Activated naive CD4-positive, alpha-beta T cell treated with anti-CD3 and anti-CD28 coated beads, Interleukin-2, amount 50 U/mL, for 72 hours (primary cell): Measurements from ENCODE around the gene ETV2. TPM values are rescaled to one million over a fixed set of nuclear protein-coding genes. Genes with fewer than 3 reads are reported as not detected.

ENCODE experiments used
- ATAC-seq, 2 donors: fragments of 150-1000 bp; cut with Tn5 transposase; 2 replicates each; pipeline ENCODE4 v1.10.0; 2021; ENCODE audit warnings: mild to moderate bottlenecking in 2 of 2, moderate library complexity in 2 of 2
- DNase-seq, 2 donors: peaks; one replicate each; pipeline ENCODE4 v3.0.0; 2021 to 2022; ENCODE audit warnings: low spot score in 2 of 2
- H3K27ac Mint-ChIP-seq, 2 donors: one replicate each; pipeline ENCODE4 v1.8.0; 2022; ENCODE audit warnings: mild to moderate bottlenecking in 2 of 2, mixed read lengths in 2 of 2
- H3K36me3 Mint-ChIP-seq, 2 donors: one replicate each; pipeline ENCODE4 v1.8.0; 2022; ENCODE audit warnings: mixed read lengths in 2 of 2
- H3K9me3 Mint-ChIP-seq, 2 donors: one replicate each; pipeline ENCODE4 v1.8.0; 2022; ENCODE audit warnings: mixed read lengths in 2 of 2
- total RNA-seq, 2 donors: library from RNA; stranded (reverse); gene quantifications; one replicate each; pipeline ENCODE4 v1.2.3, GENCODE V29; 2022

The ETV2 gene
- total RNA-seq, 2 donors from 2014 or later, result 0.62 to 0.77 TPM

DNA sequence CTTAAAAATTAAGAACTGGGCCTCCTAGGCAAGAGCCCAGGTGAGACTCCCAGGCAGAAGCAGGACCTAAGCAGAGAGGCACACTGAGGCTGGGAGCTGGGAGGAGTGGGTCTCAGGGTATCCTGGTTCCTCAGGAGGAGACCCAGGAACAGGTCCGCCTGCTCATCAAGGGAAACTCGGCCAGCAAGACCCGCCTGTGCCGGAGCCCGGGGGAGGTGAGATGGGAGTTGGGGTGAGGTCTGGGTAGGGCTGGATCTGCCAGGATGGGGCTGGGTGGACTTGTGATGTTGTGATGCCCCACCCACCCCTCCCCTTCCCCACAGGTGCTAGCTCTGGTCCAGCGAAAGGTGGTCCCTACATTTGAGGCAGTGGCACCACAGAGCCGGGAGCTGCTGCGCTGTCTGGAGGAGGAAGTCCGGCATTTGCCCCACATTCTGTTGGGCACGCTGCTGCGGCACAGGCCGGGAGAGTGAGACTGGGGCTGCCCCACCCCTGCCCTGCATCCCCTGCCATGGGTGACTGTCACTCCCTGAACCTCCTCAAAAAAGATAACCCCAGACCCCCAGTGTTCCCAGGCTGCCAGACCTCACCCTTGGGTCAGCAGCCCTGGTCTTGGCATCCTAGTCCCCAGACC, 22.1 kb upstream of the ETV2 start:
- no peak for DNase-seq
- no peak for ATAC-seq
- H3K27ac Mint-ChIP-seq, result no peak overlapping the region
- H3K9me3 Mint-ChIP-seq, result no peaks in the 10 kb centered on the region
- peaks cover 10 to 13% of the 10 kb centered on the region in 2 donors for H3K36me3 Mint-ChIP-seq

DNA sequence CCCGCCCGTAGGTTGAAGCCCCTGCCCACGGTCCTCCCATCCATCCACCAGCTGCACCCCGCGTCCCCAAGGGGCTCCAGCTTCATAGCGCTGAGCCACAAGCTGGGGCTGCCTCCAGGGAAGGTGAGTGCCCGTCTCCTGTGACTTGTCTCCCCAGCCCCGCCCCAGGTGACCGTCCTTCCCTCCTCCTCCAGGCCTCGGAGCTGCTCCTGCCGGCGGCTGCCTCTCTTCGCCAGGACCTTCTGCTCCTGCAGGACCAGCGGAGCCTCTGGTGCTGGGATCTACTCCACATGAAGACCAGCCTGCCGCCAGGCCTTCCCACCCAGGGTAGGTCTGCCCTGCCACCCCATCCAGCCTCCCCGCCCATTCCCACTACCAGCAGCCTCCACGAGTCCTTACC, 21.5 kb upstream of the ETV2 start:
- DNase-seq, result no peak
- no peak for ATAC-seq
- H3K27ac Mint-ChIP-seq, result peak overlapping the region in 1 of 2 donors; percentile 37
- H3K36me3 Mint-ChIP-seq, result peaks cover 10 to 11% of the 10 kb centered on the region in 2 donors
- H3K9me3 Mint-ChIP-seq, result no peaks in the 10 kb centered on the region

DNA sequence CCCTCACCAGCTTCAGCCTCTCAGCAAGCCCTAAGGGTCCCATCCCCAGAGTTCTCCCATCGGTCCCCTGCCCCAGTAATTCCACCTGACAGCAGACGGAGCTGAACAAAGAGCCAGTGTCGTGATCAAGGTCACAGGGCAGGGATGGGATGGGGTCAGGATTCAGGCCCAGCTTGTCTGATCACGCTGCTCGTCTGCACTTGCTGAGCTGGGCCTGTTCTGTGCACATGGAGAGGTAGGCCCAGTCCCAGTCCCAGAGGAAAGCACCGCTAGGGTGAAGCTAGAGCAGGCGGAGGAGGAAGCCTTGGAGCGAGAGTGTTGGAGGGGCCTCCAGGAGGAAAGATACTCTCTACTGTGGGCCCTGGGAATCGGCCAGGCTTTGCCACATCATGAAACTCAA, 19.8 kb upstream of the ETV2 start:
- ATAC-seq (no peak), DNase-seq (no peak)
- peak overlapping the region in 1 of 2 donors; percentile 54 for H3K27ac Mint-ChIP-seq
- H3K9me3 Mint-ChIP-seq, result no peaks in the 10 kb centered on the region
- H3K36me3 Mint-ChIP-seq, result peaks cover 5 to 16% of the 10 kb centered on the region in 2 donors

DNA sequence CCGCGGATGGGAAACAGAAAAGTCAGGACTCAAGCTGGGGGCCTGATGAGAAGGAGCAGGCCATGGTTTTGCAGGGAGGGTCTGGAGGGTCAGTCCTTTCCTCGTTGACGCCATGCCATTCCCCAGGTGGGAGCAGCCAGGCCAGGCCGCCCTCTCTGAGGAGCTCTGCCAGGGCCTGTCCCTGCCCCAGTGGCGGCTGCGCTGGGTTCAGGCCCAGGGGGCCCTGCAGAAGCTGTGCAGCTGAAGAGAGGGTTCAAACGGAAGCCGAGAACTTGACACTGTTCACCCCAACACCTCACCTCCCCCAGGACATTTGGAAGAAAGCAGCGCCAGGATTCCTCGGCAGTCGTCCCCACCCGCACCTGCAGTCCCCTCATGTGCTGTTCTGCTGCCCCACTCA, 18.8 kb upstream of the ETV2 start:
- ATAC-seq (no peak), DNase-seq (no peak)
- peak overlapping the region; percentile 54 to 82 for H3K27ac Mint-ChIP-seq
- no peaks in the 10 kb centered on the region for H3K9me3 Mint-ChIP-seq
- H3K36me3 Mint-ChIP-seq, result peaks cover 5 to 16% of the 10 kb centered on the region in 2 donors

DNA sequence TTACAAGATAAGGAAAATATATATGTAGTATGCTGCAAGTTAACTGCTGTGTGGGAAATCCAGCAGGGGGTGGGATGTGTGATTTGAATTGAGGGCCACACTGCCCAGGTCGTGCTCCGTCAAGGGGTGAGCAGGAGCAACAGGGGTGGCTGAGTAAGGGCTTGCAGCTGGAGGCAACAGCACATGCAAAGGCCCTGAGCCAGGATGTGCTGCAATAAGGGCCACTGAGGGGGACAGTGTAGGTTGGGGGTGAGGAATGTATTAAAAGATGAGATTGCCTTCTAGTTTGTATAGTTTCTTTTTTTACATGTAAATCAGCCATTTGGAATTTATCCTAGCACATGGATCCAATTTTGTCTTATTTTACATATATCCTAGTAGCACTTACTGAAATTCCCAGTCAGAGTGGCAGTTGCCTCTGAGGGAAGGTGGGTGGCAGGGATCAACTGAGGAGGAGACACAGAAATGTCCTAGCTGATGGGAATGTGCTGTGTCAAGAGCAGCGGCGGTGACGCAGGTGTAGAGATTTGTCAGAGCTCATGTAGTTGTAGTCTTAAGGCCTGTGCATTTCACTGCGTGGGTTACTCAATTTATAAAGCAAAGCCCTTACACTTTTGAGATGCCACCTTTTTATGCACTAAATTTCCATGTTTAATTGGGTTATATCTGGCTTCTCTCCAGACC, 18.1 kb upstream of the ETV2 start:
- DNase-seq (no peak), ATAC-seq (no peak)
- H3K9me3 Mint-ChIP-seq, result no peaks in the 10 kb centered on the region
- H3K36me3 Mint-ChIP-seq, result peaks cover 6 to 17% of the 10 kb centered on the region in 2 donors
- H3K27ac Mint-ChIP-seq, result peak overlapping the region in 1 of 2 donors; percentile 54

DNA sequence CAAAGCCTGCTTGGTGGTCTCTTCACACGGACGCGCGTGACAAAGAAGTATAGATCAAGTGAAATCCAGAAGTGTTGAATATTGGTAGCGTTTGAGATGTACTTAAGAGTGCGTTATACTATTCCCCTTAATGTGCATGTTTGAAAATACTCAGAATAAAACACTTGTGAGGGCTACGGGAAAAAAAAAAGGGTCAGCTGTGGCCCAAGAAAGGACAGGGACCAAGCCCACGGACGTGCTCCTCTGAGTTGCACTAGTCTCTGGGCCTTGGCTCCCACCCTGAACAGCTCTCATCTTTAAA, 13.3 kb upstream of the ETV2 start:
- no peaks in the 10 kb centered on the region for H3K9me3 Mint-ChIP-seq

DNA sequence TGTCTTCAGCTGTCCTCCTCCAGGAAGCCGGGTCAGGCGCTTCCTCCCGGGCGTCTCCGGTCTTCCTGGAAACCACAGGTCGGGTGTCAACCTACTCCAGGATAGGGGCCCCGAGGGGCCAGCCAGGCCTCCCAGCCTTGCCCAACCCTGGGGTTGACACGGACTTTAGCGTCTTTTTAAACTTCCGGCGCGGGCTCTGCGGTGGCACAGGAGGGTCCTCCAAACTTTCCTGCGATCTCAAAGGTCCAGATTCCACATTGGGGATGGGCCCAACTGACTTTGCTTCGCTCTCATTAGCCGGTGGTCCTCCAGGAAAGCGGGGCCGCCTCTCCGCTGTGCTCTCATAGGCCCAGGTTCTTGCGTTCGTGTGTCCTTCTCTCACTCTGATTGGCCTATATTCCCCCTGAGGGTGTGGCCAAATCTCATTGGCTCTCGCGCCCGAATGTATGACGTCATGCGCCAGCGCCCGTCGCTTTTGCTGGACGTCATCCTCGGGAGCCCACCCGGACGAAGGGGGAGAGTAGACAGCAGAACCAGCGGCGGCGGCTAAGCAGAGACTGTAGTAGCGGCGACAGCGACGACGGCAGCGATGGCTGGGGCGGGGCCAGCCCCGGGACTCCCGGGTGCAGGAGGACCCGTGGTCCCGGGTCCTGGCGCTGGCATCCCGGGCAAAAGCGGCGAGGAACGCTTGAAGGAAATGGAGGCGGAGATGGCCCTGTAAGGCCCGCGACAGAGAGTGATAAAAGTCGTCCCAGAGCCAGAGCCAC, 12.8 kb upstream of the ETV2 start, which contains the start of gene RBM42:
Gene RBM42, plus strand, starts transcription at position 472 of the 767 bp plus-strand sequence. Its CDS starts 118 bp downstream, at position 590.
- Mint-ChIP-seq H3K27ac (peak within 1 kb of the TSS; percentile 94 to 100), H3K36me3 (peaks cover 20 to 32% of the 10 kb centered on the region in 2 donors), H3K9me3 (no peaks in the 10 kb centered on the region)
- ATAC-seq (peak; percentile 100), DNase-seq (peak; percentile 94 to 96)

More for the DNA sequence above, 13.3 kb upstream of the ETV2 start:
- peak overlapping the region; percentile 94 to 100 for H3K27ac Mint-ChIP-seq
- peak in 1 of 2 donors; percentile 31 for ATAC-seq
- H3K36me3 Mint-ChIP-seq, result peaks cover 20 to 29% of the 10 kb centered on the region in 2 donors
- DNase-seq, result no peak

DNA sequence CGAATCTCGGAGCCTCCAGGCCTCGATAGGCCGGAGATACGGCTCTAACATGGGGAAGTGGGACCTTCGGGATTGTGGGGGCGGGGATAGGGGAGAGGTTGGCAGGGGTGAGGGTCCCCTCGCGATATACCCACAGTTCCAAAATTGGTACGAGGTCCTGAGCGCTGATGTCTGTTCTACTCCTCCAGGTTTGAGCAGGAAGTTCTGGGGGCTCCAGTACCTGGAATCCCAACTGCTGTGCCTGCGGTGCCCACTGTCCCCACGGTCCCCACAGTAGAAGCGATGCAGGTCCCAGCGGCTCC, 12.3 kb upstream of the ETV2 start:
- Mint-ChIP-seq H3K9me3 (no peaks in the 10 kb centered on the region), H3K27ac (peak overlapping the region; percentile 94 to 100), H3K36me3 (peaks cover 20 to 32% of the 10 kb centered on the region in 2 donors)
- DNase-seq (no peak), ATAC-seq (no peak)

DNA sequence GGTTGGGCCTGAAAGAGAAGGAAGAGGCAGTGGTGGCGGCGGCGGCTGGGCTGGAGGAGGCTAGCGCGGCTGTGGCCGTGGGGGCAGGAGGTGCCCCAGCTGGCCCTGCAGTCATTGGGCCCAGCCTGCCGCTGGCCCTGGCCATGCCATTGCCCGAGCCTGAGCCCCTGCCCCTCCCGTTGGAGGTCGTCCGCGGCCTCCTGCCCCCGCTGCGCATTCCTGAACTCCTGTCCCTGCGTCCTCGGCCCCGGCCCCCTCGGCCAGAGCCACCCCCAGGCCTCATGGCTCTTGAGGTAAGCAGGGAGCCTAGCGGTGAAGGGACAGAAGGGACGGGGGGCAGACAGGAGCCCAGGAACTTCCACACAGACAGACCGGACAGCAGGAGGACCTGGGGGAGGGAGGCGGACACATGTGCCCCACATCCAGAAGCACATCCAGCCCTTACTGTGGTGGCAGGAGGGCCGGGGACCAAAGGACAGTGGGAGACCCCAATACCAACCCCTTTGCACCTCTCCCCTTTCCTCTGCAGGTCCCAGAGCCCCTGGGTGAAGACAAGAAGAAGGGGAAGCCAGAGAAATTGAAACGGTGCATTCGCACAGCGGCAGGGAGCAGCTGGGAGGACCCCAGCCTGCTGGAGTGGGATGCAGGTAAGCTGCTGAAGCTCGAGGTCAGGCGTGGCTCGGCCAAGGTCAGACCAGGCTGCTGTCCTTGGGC, 7.7 kb upstream of the ETV2 start:
- Mint-ChIP-seq H3K27ac (no peak overlapping the region), H3K9me3 (no peaks in the 10 kb centered on the region), H3K36me3 (peaks cover 22 to 44% of the 10 kb centered on the region in 2 donors)
- ATAC-seq, result no peak
- DNase-seq, result no peak

DNA sequence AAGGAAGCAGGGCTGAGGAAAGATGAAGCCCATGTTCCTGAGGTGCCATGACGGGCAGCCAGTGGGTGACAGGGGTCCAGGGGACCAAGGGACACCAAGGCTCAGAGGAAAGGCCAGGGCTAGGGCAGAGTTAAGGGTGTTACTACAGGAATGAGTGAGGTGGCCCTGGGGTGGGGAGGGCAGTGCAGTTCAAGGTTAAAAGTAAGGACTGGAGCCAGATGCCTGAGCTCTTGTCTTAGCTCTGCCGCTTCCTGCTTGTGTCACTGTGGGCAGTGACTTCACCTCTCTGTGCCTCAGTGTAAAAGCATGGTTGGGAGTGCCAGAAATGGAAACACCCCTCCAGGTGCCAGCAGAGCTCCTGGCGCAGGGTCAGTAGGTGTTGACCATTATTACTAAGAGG, 4.9 kb upstream of the ETV2 start:
- ATAC-seq (peak in 1 of 2 donors; percentile 91), DNase-seq (no peak)
- peaks cover 13 to 32% of the 10 kb centered on the region in 2 donors for H3K36me3 Mint-ChIP-seq
- H3K27ac Mint-ChIP-seq, result peak overlapping the region; percentile 65 to 82
- H3K9me3 Mint-ChIP-seq, result no peaks in the 10 kb centered on the region

DNA sequence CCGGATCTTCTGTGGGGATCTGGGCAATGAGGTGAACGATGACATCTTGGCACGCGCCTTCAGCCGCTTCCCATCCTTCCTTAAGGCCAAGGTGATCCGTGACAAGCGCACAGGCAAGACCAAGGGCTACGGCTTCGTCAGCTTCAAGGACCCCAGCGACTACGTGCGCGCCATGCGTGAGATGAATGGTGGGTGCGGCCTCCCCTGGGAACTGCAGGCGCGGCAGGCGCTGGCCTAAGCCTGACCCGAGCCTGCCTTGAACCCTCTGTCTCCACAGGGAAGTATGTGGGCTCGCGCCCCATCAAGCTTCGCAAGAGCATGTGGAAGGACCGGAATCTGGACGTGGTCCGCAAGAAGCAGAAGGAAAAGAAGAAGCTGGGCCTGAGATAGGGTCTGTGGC, 4.4 kb upstream of the ETV2 start:
- Mint-ChIP-seq H3K27ac (peak overlapping the region in 1 of 2 donors; percentile 82), H3K9me3 (no peaks in the 10 kb centered on the region), H3K36me3 (peaks cover 13 to 26% of the 10 kb centered on the region in 2 donors)
- no peak for ATAC-seq
- DNase-seq, result no peak

DNA sequence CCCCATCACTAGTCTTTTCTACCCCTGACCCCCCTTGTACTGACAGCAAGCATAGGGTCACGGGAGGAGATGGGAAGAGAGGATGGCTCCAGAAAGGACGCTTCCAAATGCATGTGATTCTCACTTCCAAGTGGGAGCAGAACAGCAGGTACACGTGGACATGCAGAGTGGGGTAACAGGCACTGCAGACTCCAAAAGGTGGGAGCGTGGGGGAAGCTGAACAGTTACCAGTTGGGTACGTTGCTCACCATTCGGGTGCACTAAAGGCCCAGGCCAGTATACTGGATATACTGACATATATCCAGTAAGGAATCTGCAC, 2.3 kb upstream of the ETV2 start:
- Mint-ChIP-seq H3K36me3 (peaks cover 13 to 17% of the 10 kb centered on the region in 2 donors), H3K27ac (no peak overlapping the region), H3K9me3 (no peaks in the 10 kb centered on the region)
- ATAC-seq (no peak), DNase-seq (no peak)

DNA sequence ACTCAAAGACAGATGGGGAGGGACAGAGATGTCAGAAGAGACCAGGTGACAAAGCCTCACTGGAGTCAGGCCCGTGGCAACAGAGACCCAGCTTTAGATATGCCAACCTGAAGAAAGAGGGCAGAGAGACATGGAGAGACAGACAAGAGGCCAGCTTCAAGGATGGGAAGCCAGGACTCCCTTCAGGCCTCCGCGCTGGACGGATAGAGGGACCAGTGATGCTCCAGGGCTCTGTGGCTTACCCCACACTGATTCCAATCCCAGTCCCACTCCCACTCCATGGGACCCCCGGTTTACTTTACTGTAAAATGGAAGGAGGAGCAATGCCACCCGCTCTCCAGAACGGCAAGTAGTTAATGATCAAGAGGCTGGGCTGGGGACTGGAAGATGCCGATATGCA, 1.7 kb upstream of the ETV2 start:
- no peak overlapping the region for H3K27ac Mint-ChIP-seq
- no peak for ATAC-seq
- no peaks in the 10 kb centered on the region for H3K9me3 Mint-ChIP-seq
- peaks cover 13 to 17% of the 10 kb centered on the region in 2 donors for H3K36me3 Mint-ChIP-seq
- DNase-seq, result no peak

DNA sequence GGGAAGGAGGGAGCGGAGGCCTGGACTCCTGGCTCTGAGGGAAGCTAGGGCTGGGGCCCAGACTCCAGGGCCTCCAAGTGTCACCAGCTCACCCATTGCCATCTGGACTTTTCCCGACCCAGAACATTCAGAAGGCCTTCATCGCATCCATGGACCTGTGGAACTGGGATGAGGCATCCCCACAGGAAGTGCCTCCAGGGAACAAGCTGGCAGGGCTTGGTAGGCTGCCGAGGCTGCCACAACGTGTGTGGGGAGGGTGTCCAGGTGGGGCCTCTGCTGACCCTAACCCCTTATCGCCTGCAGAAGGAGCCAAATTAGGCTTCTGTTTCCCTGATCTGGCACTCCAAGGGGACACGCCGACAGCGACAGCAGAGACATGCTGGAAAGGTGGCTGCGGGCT, 767 bp downstream of the ETV2 start:
- no peaks in the 10 kb centered on the region for H3K9me3 Mint-ChIP-seq
- H3K27ac Mint-ChIP-seq, result no peak overlapping the region
- ATAC-seq (no peak), DNase-seq (no peak)
- H3K36me3 Mint-ChIP-seq, result peaks cover under 1% of the 10 kb centered on the region in 2 donors

DNA sequence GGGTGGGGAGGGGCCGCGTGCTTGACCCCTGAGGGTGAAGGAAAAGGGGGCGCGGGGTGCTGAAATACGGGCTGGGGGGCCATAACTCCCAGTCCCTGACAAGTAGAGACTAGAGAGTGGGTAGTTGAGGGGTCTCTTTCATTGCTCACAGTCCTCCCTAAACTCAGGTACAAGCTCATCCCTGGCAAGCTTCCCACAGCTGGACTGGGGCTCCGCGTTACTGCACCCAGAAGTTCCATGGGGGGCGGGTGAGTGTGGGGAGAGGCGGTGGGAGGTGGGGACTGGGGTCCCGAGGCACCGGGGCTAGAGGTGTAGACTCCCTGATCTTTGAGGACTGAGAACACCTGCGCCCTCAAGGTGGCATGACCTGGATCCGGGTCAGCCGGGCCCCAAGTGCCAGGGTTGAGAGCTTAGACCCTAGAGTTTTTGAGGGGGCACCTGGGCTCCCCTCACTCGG, 1.3 kb downstream of the ETV2 start:
- H3K9me3 Mint-ChIP-seq, result no peaks in the 10 kb centered on the region
- no peaks in the 10 kb centered on the region for H3K36me3 Mint-ChIP-seq
- no peak for ATAC-seq
- no peak for DNase-seq
- H3K27ac Mint-ChIP-seq, result peak overlapping the region in 1 of 2 donors; percentile 72

DNA sequence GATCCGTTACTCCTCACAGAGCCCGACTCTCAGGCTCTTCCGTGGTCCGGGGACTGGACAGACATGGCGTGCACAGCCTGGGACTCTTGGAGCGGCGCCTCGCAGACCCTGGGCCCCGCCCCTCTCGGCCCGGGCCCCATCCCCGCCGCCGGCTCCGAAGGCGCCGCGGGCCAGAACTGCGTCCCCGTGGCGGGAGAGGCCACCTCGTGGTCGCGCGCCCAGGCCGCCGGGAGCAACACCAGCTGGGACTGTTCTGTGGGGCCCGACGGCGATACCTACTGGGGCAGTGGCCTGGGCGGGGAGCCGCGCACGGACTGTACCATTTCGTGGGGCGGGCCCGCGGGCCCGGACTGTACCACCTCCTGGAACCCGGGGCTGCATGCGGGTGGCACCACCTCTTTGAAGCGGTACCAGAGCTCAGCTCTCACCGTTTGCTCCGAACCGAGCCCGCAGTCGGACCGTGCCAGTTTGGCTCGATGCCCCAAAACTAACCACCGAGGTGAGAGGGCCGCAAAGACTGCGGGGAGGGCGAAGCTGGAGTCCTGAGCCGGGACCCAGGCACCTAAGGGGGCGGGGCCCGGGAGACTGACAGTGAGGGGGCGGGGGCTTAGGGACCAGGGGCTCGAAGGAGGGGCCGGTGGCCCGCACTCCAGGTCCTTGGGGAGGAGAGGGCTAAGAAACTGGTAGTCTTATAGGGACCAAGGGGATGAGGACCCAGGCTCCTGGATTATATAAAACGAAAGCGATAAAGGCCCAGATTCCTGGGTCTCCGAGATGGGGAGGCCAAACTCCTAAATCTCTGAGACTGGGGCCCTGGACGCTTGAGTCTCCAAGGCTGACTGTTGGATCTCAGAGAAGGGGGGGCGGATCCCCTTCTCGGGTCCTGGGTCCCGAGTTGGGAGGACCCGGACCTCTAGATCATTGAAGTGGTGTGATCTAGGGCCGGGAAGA, 2.0 kb downstream of the ETV2 start:
- ATAC-seq, result peak; percentile 51 to 54
- Mint-ChIP-seq H3K27ac (peak overlapping the region; percentile 36 to 72), H3K9me3 (no peaks in the 10 kb centered on the region), H3K36me3 (peaks cover 4% of the 10 kb centered on the region in 2 donors)
- peak; percentile 84 to 90 for DNase-seq
